Transverse colon (tissue), 4 donors: ENCODE measurements around the gene GAS7. TPM values are rescaled to one million over a fixed set of nuclear protein-coding genes. Genes with fewer than 3 reads are reported as not detected.

Source experiments
- DNase-seq: peaks from one replicate; pipeline ENCODE4 v3.0.0-alpha.2; 2019
- H3K27ac ChIP-seq, 4 donors: fragments of 200-600 bp; sonication (generic); 2 replicates each; pipeline ENCODE4 v1.5.1; 2016 to 2018; ENCODE audit warnings: inconsistent platforms in 4 of 4
- H3K27me3 ChIP-seq: fragments of 200-600 bp; sonication (generic); 2 replicates; pipeline ENCODE4 v1.5.1; 2017; ENCODE audit warnings: inconsistent platforms
- H3K36me3 ChIP-seq, 4 donors: fragments of 200-600 bp; sonication (generic); 2 replicates each; pipeline ENCODE4 v1.5.1; 2017 to 2019; ENCODE audit warnings: inconsistent platforms in 4 of 4
- H3K4me1 ChIP-seq, 4 donors: fragments of 200-600 bp; sonication (generic); 2 replicates each; pipeline ENCODE4 v1.5.1; 2017 to 2020; ENCODE audit warnings: inconsistent platforms in 4 of 4
- H3K4me3 ChIP-seq, 4 donors: fragments of 200-600 bp; sonication (generic); 1 replicate in 1 of 4; 2 replicates in 3 of 4; pipeline versions ENCODE4 v1.5.1 to v1.6.1; 2017 to 2019; ENCODE audit warnings: inconsistent platforms in 4 of 4
- H3K9me3 ChIP-seq, 2 donors: fragments of 200-600 bp; sonication (generic); 2 replicates each; pipeline ENCODE4 v1.5.1; 2017 to 2019; ENCODE audit warnings: inconsistent platforms in 2 of 2
- EP300 ChIP-seq: sonication (generic); formaldehyde crosslinking; IDR thresholded peaks from one replicate; pipeline ENCODE4 v1.6.1; 2017; ENCODE audit warnings: antibody characterized with exemption, low read depth
- POLR2A ChIP-seq: fragments of 450-650 bp; IDR thresholded peaks from one replicate; pipeline ENCODE4 v1.6.1; 2016; ENCODE audit warnings: antibody characterized with exemption, mild to moderate bottlenecking, moderate library complexity
- POLR2AphosphoS5 ChIP-seq, 3 donors: sonication (generic); formaldehyde crosslinking; IDR thresholded peaks; one replicate each; pipeline ENCODE4 v1.6.1; 2016; ENCODE audit warnings: antibody characterized with exemption in 3 of 3
- WGBS, 2 donors: methylation state at CpG; one replicate each; pipeline ENCODE4 v1.1.5; 2018; ENCODE audit warnings: low coverage in 1 of 2; 5-methylcytosine and 5-hydroxymethylcytosine counted together
- in situ Hi-C, 4 donors: fragments of 200-750 bp; cut with MboI; loops; one replicate each; pipeline versions ENCODE4 v1.15.0 to v1.15.1; 2017; ENCODE audit warnings: low sequenced_read_pairs in 3 of 4, low pct_ligation_motif_present in 1 of 4, low pct_unique_long_range_greater_than_20kb in 1 of 4
- intact Hi-C: fragments of 100-400 bp; cut with DNase I; formaldehyde crosslinking; loops from one replicate; pipeline ENCODE4 v1.15.1; 2023; ENCODE audit warnings: low total_unique reads
- total RNA-seq, 4 donors: library from RNA; depleted of rRNA; stranded (reverse); fragments of >200 nt; gene quantifications; one replicate each; pipeline ENCODE4 v1.1.0, GENCODE V29; 2016
- TF ChIP-seq, protein P1 (sequence below), 5 experiments: fragments of 200-600 bp in 3 of 5; fragments of 450-650 bp in 2 of 5; sonication (generic) in 3 of 5; IDR thresholded peaks; 1 replicate in 2 of 5; 2 replicates in 3 of 5; pipeline ENCODE4 v1.5.1; 2016 to 2017; ENCODE audit warnings: antibody characterized with exemption in 5 of 5, inconsistent platforms in 3 of 5, mild to moderate bottlenecking in 2 of 5, moderate library complexity in 1 of 5

GAS7 gene
- total RNA-seq, 4 donors from 2014 or later, result 9.2 to 59.1 (median 15.2) TPM

DNA sequence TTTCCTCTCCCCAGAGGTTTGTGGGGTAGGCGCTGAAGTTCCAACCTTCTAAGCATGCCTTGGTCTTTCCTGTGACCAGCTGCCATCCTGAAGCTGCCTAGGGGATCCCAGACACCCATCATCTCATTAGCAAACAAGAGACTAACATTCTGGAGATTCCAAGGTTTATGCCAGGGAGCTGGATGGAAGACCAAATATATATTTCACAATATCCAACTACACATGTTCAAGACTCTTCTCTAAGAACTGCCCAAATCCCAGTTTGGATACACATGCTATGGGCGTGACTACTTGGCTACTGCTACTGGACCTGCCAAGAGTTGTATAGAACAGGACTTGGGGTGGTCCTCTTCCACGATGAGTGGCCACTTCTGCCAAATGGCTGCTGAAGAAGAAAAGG is 200.3 kb downstream of the GAS7 start:
- Histone ChIP-seq H3K36me3 (no peaks in the 10 kb centered on the region), H3K4me1 (peaks cover 0 to 13% (median 0%) of the 10 kb centered on the region in 4 donors), H3K4me3 (no peak overlapping the region), H3K27ac (no peak overlapping the region), H3K27me3 (no peaks in the 10 kb centered on the region), H3K9me3 (no peaks in the 10 kb centered on the region)
- no peak for DNase-seq
- TF ChIP-seq POLR2AphosphoS5 (IDR thresholded peaks at IDR 0.05), result no peak
- TF ChIP-seq EP300, result no peak
- TF ChIP-seq, protein P1, sequence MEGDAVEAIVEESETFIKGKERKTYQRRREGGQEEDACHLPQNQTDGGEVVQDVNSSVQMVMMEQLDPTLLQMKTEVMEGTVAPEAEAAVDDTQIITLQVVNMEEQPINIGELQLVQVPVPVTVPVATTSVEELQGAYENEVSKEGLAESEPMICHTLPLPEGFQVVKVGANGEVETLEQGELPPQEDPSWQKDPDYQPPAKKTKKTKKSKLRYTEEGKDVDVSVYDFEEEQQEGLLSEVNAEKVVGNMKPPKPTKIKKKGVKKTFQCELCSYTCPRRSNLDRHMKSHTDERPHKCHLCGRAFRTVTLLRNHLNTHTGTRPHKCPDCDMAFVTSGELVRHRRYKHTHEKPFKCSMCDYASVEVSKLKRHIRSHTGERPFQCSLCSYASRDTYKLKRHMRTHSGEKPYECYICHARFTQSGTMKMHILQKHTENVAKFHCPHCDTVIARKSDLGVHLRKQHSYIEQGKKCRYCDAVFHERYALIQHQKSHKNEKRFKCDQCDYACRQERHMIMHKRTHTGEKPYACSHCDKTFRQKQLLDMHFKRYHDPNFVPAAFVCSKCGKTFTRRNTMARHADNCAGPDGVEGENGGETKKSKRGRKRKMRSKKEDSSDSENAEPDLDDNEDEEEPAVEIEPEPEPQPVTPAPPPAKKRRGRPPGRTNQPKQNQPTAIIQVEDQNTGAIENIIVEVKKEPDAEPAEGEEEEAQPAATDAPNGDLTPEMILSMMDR (IDR thresholded peaks at IDR 0.05), result no peak
- no peak for TF ChIP-seq POLR2A
- in situ Hi-C loops (no loop called here), intact Hi-C loops (no loop called here)
- 43 to 64% methylated on average over 2 to 3 of the region's 3 CpGs for WGBS, 2 donors

DNA sequence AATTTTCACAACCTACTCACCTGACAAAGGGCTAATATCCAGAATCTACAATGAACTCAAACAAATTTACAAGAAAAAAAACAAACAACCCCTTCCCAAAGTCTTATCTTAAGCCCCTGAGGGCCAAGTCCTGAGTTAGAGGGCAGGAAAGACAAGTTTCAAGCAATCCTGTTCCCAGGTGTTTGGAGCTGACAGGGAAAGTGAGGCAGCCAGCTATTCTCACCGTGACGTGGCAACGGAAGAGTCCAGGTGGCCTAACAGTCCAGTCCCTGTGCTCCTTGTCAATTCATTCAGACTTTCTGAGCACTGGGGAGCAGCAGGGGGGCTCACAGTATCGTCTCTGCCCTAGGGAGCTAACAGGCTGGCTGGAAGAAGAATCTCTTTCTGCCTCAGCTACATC is 203.6 kb downstream of the GAS7 start:
- Histone ChIP-seq H3K36me3 (no peaks in the 10 kb centered on the region), H3K4me1 (no peaks in the 10 kb centered on the region), H3K27ac (no peak overlapping the region), H3K4me3 (no peak overlapping the region), H3K9me3 (no peaks in the 10 kb centered on the region), H3K27me3 (no peaks in the 10 kb centered on the region)
- no peak for TF ChIP-seq POLR2AphosphoS5 (IDR thresholded peaks at IDR 0.05)
- no peak for TF ChIP-seq EP300
- TF ChIP-seq, protein P1 (IDR thresholded peaks at IDR 0.05), result no peak
- TF ChIP-seq POLR2A, result no peak
- 85% methylated on average over 4 of the region's 4 CpGs; no CpG with 5 or more reads in 1 of the 2 donors for WGBS, 2 donors
- DNase-seq, result no peak
- in situ Hi-C loops (no loop called here), intact Hi-C loops (no loop called here)

DNA sequence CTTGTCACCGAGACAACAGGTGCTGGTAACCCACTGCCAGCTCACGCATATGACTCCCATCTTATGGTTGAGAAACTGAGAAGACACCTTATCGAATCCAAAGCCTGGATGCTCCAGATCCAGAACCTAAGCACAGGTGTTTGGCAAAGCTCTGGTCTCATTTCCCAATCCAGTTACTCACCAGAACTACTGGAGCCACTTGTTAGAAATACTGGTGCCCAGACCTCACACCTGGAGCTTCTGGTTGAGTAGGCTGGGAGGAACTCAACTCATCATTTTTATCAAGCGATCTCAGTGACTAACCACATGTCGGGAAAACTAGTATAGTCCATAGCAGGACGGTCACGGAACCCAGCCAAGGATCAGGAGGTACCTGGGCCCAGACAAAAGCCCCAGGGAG is 206.6 kb downstream of the GAS7 start:
- no peaks in the 10 kb centered on the region for H3K27me3 ChIP-seq
- WGBS, 2 donors, result 81 to 94% methylated on average over 3 to 7 of the region's 7 CpGs
- H3K4me3 ChIP-seq, result no peak overlapping the region
- no peak for TF ChIP-seq POLR2A
- TF ChIP-seq POLR2AphosphoS5 (IDR thresholded peaks at IDR 0.05), result no peak
- TF ChIP-seq, protein P1 (IDR thresholded peaks at IDR 0.05), result no peak
- TF ChIP-seq EP300, result no peak
- no peaks in the 10 kb centered on the region for H3K9me3 ChIP-seq
- intact Hi-C loops, result no loop called here
- in situ Hi-C loops, result no loop called here
- DNase-seq, result no peak
- no peak overlapping the region for H3K27ac ChIP-seq
- no peaks in the 10 kb centered on the region for H3K36me3 ChIP-seq
- H3K4me1 ChIP-seq, result peaks cover 0 to 11% (median 0%) of the 10 kb centered on the region in 4 donors

DNA sequence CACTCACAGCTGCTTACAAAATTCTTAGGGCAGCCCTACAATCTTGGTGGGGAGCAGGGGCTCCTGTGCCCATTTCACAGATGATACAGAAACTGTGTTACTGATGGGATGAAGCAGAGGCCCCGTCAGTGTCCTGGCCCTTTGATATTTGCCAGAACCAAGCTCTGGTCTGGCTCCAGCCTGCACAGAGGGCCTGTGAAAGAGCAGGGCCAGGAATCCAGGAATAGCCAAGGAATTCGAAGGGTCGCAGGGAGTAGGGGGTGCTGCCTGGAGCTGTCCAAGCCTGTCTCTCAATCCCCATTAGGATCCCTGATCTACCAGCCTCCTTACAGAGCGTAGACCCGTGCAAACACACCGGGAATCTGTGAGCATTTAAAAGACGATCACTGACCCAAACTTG is 207.1 kb downstream of the GAS7 start:
- Histone ChIP-seq H3K27ac (no peak overlapping the region), H3K9me3 (no peaks in the 10 kb centered on the region), H3K4me1 (peaks cover 0 to 11% (median 0%) of the 10 kb centered on the region in 4 donors), H3K36me3 (no peaks in the 10 kb centered on the region), H3K4me3 (no peak overlapping the region), H3K27me3 (no peaks in the 10 kb centered on the region)
- TF ChIP-seq, protein P1 (IDR thresholded peaks at IDR 0.05), result no peak
- TF ChIP-seq EP300 (no peak), POLR2A (no peak), POLR2AphosphoS5 (IDR thresholded peaks at IDR 0.05) (no peak)
- intact Hi-C loops (no loop called here), in situ Hi-C loops (no loop called here)
- WGBS, 2 donors, result 88% methylated on average over 7 of the region's 7 CpGs; no CpG with 5 or more reads in 1 of the 2 donors
- no peak for DNase-seq
